GM21381 (cell line): Measurements from ENCODE around the gene UQCC5.

Source experiments
- ATAC-seq: cut with Tn5 transposase; IDR thresholded peaks from one replicate; pipeline ENCODE4 v1.9.1; 2021; ENCODE audit warnings: mild to moderate bottlenecking, moderate library complexity; ENCODE audit not compliant: unreplicated experiment

UQCC5 gene

DNA sequence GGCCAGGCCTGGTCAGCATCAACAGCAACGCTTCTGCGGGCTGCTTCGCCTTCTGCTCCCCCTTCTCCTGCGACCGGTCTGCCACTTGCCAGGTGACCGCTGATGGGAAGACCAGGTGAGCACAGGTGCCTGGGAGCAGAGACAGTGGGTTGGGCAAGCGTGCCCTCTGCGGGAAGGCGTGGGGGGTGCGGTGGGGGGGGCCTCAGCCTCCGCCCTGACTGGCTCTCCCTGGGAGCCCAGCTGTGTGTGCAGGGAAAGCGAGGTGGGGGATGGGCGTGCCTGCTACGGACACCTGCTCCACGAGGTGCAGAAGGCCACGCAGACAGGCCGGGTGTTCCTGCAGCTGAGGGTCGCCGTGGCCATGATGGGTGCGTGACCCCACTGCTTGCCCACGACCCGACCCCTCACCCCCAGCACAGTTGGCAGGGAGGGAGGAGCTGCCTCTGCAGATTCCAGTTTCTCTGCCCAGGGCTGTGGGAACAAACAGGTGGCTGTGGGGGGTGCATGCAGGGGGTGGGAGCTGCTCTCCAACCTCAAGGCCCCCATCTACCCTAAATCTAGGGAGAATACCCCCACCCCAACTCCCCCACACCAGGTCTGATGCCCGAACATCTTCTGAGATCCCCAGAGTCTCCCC, 32.5 kb upstream of the UQCC5 start:
- no peak for ATAC-seq

DNA sequence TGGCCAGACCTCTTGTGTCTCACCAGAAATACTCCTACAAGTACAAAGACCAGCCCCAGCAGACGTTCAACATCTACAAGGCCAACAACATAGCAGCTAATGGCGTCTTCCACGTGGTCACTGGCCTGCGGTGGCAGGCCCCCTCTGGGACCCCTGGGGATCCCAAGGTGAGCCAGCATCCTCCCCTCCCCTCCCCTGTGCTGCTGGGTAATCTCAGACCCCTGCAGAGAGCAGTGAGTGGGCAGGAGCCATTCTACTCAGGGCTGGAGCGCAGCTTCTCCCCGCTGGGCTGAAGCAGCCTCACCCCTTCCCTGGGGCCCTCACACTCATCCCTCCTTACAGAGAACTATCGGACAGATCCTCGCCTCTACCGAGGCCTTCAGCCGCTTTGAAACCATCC, 31.4 kb upstream of the UQCC5 start:
- ATAC-seq, result no peak

DNA sequence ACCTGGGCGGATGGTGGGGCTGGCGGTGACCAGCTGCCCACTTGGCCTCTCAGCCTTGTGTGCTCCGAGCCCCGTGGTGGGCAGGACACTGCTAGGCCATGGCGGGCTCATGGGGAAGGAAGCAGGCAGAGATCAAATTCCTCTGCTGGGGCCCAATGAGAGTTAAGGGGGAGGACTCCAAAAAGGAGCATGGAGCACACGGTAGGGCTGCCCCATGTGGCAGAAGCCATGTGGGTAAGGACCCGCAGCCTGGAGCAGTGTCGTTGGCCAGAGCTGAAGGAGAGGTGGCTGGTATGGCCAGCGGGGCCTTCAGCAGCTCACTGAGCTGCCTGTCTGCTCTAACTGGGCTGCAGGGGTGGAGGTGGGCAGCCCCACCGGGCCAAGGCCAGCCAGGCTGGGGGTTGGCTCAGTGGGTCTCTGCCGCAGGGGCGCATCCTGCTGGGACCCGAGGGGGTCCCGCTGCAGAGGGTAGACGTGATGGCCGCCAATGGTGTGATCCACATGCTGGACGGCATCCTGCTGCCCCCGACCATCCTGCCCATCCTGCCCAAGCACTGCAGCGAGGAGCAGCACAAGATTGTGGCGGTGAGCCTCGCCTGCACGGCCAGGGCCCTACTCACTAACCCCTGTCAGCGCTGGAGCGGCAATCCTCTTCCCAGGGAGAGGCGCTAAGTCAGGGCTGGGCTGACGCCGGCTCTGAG, 30.0 kb upstream of the UQCC5 start:
- ATAC-seq, result no peak

DNA sequence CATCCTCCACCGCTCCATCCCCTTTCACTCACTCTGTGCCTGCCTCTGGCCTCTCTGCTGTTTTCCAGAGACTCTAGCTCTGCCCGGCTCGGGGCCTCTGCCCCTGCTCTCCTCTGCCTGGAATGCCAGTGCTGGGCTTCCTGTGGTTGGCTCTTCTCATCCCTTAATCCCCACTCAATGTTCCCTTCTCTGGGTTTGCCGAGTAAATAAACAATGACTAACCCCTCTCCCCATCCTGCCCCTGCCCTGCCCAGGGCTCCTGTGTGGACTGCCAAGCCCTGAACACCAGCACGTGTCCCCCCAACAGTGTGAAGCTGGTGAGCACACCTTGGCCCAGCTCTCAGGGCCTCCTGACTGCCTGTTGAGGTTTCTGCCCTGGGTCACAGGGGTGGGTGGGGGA, 29.0 kb upstream of the UQCC5 start:
- ATAC-seq, result no peak

DNA sequence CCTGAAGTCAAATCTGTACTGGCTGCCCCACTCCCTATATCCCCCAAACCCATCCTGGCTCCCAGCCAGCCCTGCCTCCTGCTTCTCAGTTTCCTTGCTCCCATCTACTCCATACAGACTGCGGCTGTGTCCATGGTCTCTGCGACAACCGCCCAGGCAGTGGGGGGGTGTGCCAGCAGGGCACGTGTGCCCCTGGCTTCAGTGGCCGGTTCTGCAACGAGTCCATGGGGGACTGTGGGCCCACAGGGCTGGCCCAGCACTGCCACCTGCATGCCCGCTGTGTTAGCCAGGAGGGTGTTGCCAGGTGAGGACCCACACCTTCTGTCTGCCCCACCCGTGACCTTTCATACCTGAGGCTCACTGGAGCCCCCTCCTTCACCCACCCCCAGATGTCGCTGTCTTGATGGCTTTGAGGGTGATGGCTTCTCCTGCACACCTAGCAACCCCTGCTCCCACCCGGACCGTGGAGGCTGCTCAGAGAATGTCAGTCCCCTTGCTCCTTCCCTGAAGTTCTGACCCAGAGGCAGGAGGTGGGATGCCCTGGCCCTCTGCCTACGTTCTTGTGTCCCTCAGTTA, 26.6 kb upstream of the UQCC5 start:
- ATAC-seq, result no peak

DNA sequence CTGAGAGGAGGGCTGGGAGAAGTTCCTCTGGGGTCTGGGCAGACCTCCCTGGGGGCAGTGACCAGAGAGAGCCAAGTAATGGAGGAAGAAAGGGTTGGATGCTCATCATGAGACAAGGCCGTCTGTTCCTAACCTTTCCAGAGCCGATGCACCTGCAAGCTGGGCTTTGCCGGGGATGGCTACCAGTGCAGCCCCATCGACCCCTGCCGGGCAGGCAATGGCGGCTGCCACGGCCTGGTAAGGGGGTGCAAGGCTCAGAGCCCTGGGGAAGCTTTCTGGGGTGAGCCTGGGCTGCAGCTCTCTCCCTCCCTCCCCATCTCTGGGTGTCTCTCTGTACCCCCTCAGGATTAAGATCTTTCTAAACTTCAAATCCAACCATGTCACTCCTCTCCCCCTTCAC, 24.9 kb upstream of the UQCC5 start:
- no peak for ATAC-seq

DNA sequence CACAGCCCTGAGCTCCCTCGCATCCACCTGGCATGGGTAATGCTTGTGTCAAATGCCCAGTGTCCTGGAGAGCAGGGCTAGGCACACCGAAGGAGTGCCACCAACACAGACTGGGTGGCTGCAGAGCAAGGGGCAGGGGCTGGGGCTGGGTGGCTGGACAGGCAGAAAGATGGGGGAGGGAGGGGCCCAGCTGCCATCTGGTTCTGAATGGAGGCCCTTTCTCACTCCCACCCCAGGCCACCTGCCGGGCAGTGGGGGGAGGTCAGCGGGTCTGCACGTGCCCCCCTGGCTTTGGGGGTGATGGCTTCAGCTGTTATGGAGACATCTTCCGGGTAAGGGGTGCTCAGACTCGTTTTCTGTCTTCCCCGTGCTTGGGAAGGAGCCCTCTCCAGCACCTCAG, 24.3 kb upstream of the UQCC5 start:
- no peak for ATAC-seq

DNA sequence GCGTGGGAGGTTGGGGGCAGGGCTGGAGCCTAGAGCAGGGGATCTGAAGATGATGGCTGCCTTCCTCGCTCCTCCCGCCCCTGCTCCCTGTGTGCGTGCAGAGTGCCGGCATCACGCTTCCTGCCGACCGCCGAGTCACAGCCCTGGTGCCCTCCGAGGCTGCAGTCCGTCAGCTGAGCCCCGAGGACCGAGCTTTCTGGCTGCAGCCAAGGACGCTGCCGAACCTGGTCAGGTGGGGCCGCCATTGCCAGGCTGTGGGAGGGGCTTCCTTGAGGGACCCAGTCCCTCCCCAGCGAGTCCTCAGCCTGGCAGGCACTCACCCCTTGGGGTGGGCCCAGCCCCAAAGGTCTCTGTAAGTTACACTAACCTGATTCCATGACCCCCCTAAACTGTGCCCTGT, 23.7 kb upstream of the UQCC5 start:
- no peak for ATAC-seq

DNA sequence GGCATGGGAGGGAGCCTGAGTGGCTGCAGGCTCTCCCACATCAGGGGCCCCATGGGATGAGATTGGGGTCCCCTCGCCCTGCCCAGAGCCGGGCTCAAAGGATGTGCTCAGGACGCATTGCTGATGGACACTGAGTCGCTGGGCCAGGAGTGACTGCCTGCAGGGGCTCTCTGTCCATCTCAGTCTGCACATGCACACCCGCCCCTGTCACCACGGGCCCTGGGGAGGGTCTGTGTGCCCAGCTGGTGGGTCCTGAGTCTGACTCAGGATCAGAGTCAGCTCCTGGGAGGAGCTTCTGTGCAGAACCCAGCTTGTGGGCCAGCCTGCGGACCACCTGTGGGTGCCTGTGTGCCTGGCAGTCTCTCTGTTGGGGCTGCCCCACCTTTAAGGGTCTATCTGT, 23.1 kb upstream of the UQCC5 start:
- ATAC-seq, result no peak

DNA sequence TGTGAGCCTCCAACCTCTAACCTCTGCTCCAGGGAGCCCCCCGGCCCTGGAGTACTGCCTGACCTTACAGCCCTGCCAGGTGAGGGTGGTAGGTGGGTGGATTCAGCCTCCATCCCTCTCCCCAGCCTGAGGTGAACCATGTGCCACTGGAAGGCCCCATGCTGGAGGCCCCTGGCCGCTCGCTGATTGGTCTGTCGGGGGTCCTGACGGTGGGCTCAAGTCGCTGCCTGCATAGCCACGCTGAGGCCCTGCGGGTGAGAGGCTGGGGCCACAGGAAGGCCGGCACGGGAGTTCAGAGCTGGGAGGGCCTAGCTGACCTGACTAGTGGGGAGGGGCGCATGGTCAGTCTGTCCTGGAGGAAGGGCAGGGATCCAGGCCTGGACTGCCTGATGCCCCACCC, 21.8 kb upstream of the UQCC5 start:
- no peak for ATAC-seq

DNA sequence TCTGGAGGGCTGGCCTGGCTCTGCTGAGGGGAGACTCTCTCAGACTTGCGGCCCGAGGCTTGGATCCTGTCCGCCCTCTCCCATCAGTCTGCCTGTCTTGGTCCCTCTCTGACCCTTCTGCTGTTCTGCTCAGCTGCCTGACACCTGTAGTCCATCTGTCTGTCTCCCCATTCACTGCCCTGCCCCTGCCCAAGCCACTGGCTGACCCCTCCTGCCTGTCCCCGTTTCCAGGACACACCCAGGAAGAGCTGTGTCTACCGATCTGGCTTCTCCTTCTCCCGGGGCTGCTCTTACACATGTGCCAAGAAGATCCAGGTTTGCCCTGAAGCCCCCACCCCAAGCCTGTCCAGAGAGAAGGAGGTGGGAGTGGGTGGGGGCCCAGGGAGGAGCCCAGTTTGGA, 21.2 kb upstream of the UQCC5 start:
- ATAC-seq, result no peak

DNA sequence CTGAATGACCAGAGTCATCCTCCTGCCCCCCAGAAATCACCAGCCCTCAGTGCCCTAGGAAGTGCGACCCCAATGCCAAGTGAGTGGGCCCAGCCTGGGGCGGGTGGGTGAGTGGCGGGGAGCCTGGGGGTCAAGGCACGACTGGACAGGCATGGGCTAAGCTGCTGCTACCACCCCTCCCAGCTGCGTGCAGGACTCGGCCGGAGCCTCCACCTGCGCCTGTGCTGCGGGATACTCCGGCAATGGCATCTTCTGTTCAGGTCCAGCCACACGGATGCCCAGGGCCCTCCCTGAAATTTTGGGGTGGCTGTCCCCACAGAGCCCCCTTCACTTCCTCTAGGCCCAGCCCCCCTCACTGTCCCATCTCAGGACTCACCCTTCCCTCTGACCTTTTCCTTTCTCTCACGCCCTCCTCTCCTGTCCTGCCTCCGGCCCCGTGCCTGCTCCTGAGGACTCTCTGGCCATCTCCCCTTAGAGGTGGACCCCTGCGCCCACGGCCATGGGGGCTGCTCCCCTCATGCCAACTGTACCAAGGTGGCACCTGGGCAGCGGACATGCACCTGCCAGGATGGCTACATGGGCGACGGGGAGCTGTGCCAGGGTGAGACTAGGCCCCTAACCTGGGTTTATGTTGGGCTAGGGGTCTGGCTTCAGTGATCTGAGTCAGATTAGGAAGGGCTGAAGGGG, 19.8 kb upstream of the UQCC5 start:
- ATAC-seq, result no peak

DNA sequence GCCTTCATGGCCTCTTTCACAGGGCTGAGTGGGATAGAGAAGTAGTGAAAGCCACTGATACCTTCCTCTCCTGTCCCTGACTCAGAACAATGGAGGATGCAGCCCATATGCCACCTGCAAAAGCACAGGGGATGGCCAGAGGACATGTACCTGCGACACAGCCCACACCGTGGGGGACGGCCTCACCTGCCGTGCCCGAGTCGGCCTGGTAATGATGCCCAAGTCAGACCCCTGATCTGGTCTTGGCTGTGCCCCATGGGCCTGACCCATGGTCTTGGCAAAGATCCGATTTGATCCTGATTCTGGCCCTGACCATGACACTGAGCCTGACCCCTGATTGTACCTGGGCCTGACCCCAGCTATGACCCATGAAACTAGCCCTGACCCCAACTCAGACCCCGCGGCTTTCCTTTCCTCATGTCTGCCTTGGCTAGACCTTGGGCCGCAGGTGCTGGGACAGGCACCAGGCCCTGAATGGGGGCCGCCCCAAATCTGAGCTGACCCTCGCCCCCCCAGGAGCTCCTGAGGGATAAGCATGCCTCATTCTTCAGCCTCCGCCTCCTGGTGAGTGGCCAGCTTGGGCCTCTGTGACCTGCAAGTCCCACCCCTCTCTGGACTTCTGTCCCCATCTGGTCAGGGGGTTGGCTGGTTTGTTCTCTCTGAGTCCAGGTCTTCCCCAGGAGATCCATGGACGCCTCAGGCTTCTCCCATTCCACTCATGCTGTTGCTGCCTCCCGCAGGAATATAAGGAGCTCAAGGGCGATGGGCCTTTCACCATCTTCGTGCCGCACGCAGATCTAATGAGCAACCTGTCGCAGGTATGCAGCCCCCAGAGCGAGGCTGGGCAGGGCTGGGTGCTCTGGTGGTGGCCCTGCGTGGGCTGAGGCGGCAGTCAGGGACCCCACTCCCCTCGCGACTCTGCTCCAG, 18.3 kb upstream of the UQCC5 start:
- no peak for ATAC-seq

DNA sequence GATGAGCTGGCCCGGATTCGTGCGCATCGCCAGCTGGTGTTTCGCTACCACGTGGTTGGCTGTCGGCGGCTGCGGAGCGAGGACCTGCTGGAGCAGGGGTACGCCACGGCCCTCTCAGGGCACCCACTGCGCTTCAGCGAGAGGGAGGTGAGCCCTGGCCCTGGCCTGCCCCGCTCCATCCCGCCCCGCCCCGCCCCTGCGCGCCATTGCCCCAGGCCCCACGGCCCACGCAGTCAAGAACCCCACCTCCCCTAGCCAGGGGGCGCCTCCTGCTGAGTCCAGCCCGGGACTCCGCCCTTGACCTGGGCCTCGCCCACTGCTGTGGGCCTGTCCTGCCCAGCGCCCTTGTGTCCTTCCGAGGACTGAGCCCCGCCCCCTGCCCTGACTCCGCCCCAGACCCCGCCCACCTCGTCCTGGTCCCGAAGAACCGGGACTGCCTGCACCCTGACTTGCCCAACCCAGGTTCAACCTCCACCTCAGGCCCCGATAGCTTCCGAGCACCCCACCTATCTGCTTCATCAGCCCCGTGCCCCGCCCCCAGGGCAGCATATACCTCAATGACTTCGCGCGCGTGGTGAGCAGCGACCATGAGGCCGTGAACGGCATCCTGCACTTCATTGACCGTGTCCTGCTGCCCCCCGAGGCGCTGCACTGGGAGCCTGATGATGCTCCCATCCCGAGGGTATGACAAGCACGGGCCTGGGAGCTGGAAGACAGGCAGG, 17.5 kb upstream of the UQCC5 start:
- no peak for ATAC-seq

DNA sequence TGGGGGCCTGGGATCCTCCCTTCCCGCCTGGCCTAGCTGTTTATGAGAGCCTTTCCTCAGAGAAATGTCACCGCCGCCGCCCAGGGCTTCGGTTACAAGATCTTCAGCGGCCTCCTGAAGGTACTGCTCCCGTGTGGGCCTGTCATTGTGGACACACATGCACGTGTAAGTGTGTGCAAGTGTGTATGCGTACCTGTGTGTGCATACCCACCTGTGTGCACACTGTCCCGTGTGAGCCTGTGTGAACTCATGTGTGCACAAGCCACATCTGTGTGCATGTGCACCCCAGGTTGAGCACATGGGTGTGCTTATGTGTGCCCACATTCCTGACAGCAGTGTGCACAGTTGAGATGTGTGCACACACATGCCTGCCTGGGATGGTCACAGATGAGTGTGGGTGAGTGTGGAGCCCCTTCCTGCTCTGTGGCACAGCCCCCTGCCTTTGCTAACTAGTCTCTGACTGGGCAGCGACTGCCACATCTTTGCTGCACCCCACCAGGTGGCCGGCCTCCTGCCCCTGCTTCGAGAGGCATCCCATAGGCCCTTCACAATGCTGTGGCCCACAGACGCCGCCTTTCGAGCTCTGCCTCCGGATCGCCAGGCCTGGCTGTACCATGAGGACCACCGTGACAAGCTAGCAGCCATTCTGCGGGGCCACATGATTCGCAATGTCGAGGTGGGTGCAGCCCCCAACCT, 16.8 kb upstream of the UQCC5 start:
- no peak for ATAC-seq

DNA sequence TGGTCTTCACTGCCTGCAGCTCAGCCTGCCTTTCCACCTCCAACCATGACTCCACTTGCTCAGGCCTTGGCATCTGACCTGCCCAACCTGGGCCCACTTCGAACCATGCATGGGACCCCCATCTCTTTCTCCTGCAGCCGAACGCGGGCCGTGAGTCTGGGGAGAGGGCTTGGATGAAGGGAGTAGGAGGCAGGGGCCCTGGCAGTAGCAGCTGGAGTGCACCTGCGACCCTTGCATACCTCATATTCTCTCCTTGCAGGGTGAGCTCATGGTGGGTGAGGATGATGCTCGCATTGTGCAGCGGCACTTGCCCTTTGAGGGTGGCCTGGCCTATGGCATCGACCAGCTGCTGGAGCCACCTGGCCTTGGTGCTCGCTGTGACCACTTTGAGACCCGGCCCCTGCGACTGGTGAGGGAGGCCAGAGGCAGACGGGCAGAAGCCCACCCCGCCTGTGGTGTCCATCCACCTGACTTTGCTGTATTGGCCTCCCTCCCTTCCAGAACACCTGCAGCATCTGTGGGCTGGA, 16.2 kb upstream of the UQCC5 start:
- no peak for ATAC-seq

DNA sequence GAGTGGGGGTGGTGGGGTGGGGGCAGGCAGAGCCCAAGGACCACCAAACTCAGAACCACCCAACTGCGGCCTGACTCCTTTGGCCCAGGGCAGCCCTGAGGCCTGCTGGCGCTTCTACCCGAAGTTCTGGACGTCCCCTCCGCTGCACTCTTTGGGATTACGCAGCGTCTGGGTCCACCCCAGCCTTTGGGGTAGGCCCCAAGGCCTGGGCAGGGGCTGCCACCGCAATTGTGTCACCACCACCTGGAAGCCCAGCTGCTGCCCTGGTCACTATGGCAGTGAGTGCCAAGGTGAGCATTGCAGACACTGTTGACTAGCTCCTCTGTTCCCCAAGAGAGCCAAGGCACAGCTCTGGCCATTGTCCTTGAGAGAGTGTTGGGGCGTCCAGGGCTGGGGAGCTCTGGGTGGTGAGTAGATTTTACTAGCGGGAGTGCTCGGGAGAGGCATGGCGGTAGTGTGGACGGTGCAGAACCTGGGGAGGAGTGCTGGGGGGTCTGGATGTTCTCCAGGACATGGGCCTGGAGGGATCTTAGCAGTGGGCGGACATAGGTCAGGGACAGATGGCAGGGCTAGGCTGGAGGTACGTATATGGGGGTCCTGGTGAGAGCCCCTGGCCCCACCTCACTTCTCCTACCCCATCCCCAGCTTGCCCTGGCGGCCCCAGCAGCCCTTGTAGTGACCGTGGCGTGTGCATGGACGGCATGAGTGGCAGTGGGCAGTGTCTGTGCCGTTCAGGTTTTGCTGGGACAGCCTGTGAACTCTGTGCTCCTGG, 15.5 kb upstream of the UQCC5 start:
- ATAC-seq, result no peak

DNA sequence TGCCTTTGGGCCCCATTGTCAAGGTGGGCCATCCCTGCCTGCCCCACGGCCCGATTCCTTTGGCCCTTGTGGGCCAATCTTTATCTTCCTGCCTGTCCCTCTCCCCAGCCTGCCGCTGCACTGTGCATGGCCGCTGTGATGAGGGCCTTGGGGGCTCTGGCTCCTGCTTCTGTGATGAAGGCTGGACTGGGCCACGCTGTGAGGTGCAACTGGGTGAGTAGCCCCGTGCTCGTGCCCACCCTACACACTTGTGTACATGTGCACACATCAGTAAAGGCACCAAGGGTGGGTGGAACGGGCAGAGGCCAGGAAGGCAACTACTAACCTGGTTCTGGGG, 14.9 kb upstream of the UQCC5 start:
- no peak for ATAC-seq
